PFSK-1 (cell line): ENCODE data around the gene PLCH2.

Source experiments
- POLR2AphosphoS5 ChIP-seq: IDR thresholded peaks from 2 replicates; pipeline ENCODE4 v1.6.1; 2012; ENCODE audit warnings: low read depth, mild to moderate bottlenecking, control low read depth, low read length, moderate library complexity
- REST ChIP-seq, 2 experiments: IDR thresholded peaks; 2 replicates each; pipeline versions ENCODE4 v1.6.1 to v1.8.0; 2011 to 2012; ENCODE audit warnings: low read depth in 2 of 2, low read length in 2 of 2, control low read depth in 1 of 2, inconsistent platforms in 1 of 2, mild to moderate bottlenecking in 1 of 2, moderate library complexity in 1 of 2; ENCODE audit not compliant: insufficient read depth in 1 of 2
- SIN3A ChIP-seq: IDR thresholded peaks from 2 replicates; pipeline ENCODE4 v1.6.1; 2012; ENCODE audit warnings: mild to moderate bottlenecking, low read length, moderate library complexity, borderline replicate concordance; ENCODE audit not compliant: insufficient read depth
- TAF1 ChIP-seq: IDR thresholded peaks from 2 replicates; pipeline ENCODE4 v1.6.1; 2012; ENCODE audit warnings: low read length, control low read depth, borderline replicate concordance; ENCODE audit not compliant: insufficient read depth

- TF ChIP-seq POLR2AphosphoS5: no peak
- TF ChIP-seq REST (IDR thresholded peaks at IDR 0.05; ENCODE audit: insufficient read depth in 1 of 2, low read depth in 2 of 2, low read length in 2 of 2): no peak
- TF ChIP-seq SIN3A: no peak
- TF ChIP-seq TAF1: no peak
Observed at GRCh38 chr1:2546515-2547209, 70.6 kb downstream of the PLCH2 start.
